HG03520 (cell line): ENCODE data around the gene MKRN1.
"Not testable (repeated sequence)": the region's sequence is repeated elsewhere in the genome, so short reads cannot be mapped to it uniquely, and the experiment has no call there.

Experiments
- ATAC-seq: cut with Tn5 transposase; IDR thresholded peaks from one replicate; pipeline ENCODE4 v1.9.1; 2021; ENCODE audit warnings: mild to moderate bottlenecking, moderate library complexity; ENCODE audit not compliant: unreplicated experiment

MKRN1 gene

GRCh38 chr7:140485500-140486265 is 6.4 kb upstream of the MKRN1 start:
- ATAC-seq, result no peak

- no peak for ATAC-seq
These were observed 5.7 kb upstream of the MKRN1 start for GRCh38 chr7:140484951-140485499.

GRCh38 chr7:140484479-140484878 is 5.2 kb upstream of the MKRN1 start:
- ATAC-seq, result no peak

GRCh38 chr7:140479739-140480084 is 407 bp upstream of the MKRN1 start:
- ATAC-seq, result no peak

GRCh38 chr7:140478246-140479061 is 851 bp downstream of the MKRN1 start:
- peak; percentile 23 for ATAC-seq

- ATAC-seq, result no peak
These were observed 2.5 kb downstream of the MKRN1 start for GRCh38 chr7:140476698-140477261.

GRCh38 chr7:140475747-140476333 is 3.5 kb downstream of the MKRN1 start:
- no peak for ATAC-seq

- no peak for ATAC-seq
These were observed 16.2 kb downstream of the MKRN1 start for GRCh38 chr7:140463111-140463510.

- no peak for ATAC-seq
These were observed 20.4 kb downstream of the MKRN1 start for GRCh38 chr7:140458916-140459315.

- no peak for ATAC-seq
These were observed 21.1 kb downstream of the MKRN1 start for GRCh38 chr7:140458201-140458600.

GRCh38 chr7:140456551-140457051 is 22.7 kb downstream of the MKRN1 start:
- ATAC-seq, result no peak

GRCh38 chr7:140455743-140456142 is 23.6 kb downstream of the MKRN1 start:
- no peak for ATAC-seq

- ATAC-seq, result no peak
These were observed 24.7 kb downstream of the MKRN1 start for GRCh38 chr7:140454657-140455015.

GRCh38 chr7:140453785-140454656 is 25.3 kb downstream of the MKRN1 start:
- not testable (repeated sequence) for ATAC-seq

- no peak for ATAC-seq
These were observed 26.0 kb downstream of the MKRN1 start for GRCh38 chr7:140453273-140453672.

- ATAC-seq, result no peak
These were observed 27.6 kb downstream of the MKRN1 start for GRCh38 chr7:140451716-140452115.

- no peak for ATAC-seq
These were observed 30.4 kb downstream of the MKRN1 start for GRCh38 chr7:140448781-140449480.

GRCh38 chr7:140447841-140448240 is 31.5 kb downstream of the MKRN1 start:
- ATAC-seq, result no peak

- ATAC-seq, result no peak
These were observed 32.8 kb downstream of the MKRN1 start for GRCh38 chr7:140446467-140446866.

GRCh38 chr7:140441519-140441918 is 37.8 kb downstream of the MKRN1 start:
- no peak for ATAC-seq
